ENCODE data around the gene ZMIZ1.

DNA sequence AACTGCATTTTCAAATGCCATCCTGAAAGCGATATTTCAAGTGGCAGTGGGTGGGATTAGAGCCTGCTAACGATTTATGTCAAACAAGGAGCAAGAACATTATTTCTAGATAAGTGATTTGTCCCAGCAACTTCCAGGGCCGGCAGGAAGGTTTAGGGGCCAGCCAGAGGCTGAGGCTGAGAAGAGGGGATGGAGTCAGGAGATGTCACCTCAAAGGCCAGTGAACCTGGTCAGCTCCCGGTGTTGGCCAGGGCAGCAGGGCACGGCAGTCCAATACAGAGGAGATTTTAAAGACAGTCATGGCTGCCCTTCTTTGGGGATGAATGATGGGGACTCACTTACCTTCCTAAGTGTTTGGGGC lies 172.8 kb downstream of the ZMIZ1 start:
- TF ChIP-seq POLR2AphosphoS5 (IDR thresholded peaks at IDR 0.05; ENCODE audit: low read depth) = no peak
- TF ChIP-seq EZH2 (IDR thresholded peaks at IDR 0.05; ENCODE audit: low read depth, unreplicated experiment) = no peak
- TF ChIP-seq CTCF (conservative IDR thresholded peaks at IDR 0.05; ENCODE audit: low read depth in 2 of 2) = no peak
- TF ChIP-seq REST (IDR thresholded peaks at IDR 0.05; ENCODE audit: unreplicated experiment) = no peak
- TF ChIP-seq EZH2phosphoT487 (IDR thresholded peaks at IDR 0.05; ENCODE audit: unreplicated experiment) = no peak
- no peak for TF ChIP-seq JUNB (IDR thresholded peaks at IDR 0.05; ENCODE audit: unreplicated experiment)
- TF ChIP-seq CREB1 (CRISPR knock-in tag; IDR thresholded peaks at IDR 0.05; ENCODE audit: low read depth) = no peak

All from GM23338 (cell line).